Neural cell (in vitro differentiated cells): ENCODE measurements around the gene PNPLA3. TPM values are rescaled to one million over a fixed set of nuclear protein-coding genes. Genes with fewer than 3 reads are reported as not detected.

Experiments used
- H2AFZ ChIP-seq: fragments of 200-600, 300-800 bp; sonication (generic), shearing (Covaris generic); 2 replicates; pipeline ENCODE4 v1.6.0; 2014; ENCODE audit warnings: low read depth, mild to moderate bottlenecking, antibody characterized with exemption, low read length, moderate library complexity
- H3F3A ChIP-seq: fragments of 200-600 bp; shearing (Covaris generic); 2 replicates; pipeline ENCODE4 v1.6.1; 2016; ENCODE audit warnings: mild to moderate bottlenecking, moderate library complexity, mixed read lengths, antibody characterized with exemption, low read length; ENCODE audit not compliant: insufficient read depth, poor library complexity, severe bottlenecking
- H3K27ac ChIP-seq: fragments of 200-600, 300-800 bp; sonication (generic), shearing (Covaris generic); 2 replicates; pipeline ENCODE4 v1.5.1; 2014; ENCODE audit warnings: mild to moderate bottlenecking, low read length, moderate library complexity
- H3K27me3 ChIP-seq: fragments of 300-800, 200-600 bp; sonication (generic), shearing (Covaris generic); 2 replicates; pipeline ENCODE4 v1.6.0; 2014; ENCODE audit warnings: mild to moderate bottlenecking, low read depth, low read length, moderate library complexity; ENCODE audit not compliant: insufficient read depth
- H3K36me3 ChIP-seq: fragments of 300-800, 200-600 bp; sonication (generic), shearing (Covaris generic); 2 replicates; pipeline ENCODE4 v1.5.1; 2014; ENCODE audit warnings: mild to moderate bottlenecking, antibody characterized with exemption, low read length, moderate library complexity; ENCODE audit not compliant: insufficient read depth
- H3K4me2 ChIP-seq: fragments of 300-800, 200-600 bp; sonication (generic), shearing (Covaris generic); 2 replicates; pipeline ENCODE4 v1.6.0; 2014; ENCODE audit warnings: mild to moderate bottlenecking, low read length
- H3K4me3 ChIP-seq: fragments of 300-800, 200-600 bp; sonication (generic), shearing (Covaris generic); 2 replicates; pipeline ENCODE4 v1.5.1; 2014; ENCODE audit warnings: mild to moderate bottlenecking, low read length, moderate library complexity
- H3K79me2 ChIP-seq: fragments of 200-600 bp; shearing (Covaris generic); replicated peaks from 2 replicates; pipeline ENCODE4 v1.6.0; 2014; ENCODE audit warnings: mild to moderate bottlenecking, low read length, moderate library complexity; ENCODE audit not compliant: insufficient read depth
- H3K9ac ChIP-seq: fragments of 300-800, 200-600 bp; sonication (generic), shearing (Covaris generic); 2 replicates; pipeline ENCODE4 v1.6.1; 2016; ENCODE audit warnings: mild to moderate bottlenecking, low read length, mixed read lengths
- H3K9me2 ChIP-seq: fragments of 200-600 bp; shearing (Covaris generic); 2 replicates; pipeline ENCODE4 v1.6.1; 2016; ENCODE audit warnings: mild to moderate bottlenecking, low read length, mixed read lengths; ENCODE audit not compliant: insufficient read depth
- H3K9me3 ChIP-seq: fragments of 200-600, 300-800 bp; sonication (generic), shearing (Covaris generic); 2 replicates; pipeline ENCODE4 v1.6.1; 2016; ENCODE audit warnings: mild to moderate bottlenecking, mixed run types, low read length, moderate library complexity, mixed read lengths
- H4K20me1 ChIP-seq: fragments of 200-600 bp; shearing (Covaris generic); 2 replicates; pipeline ENCODE4 v1.6.1; 2016; ENCODE audit warnings: mild to moderate bottlenecking, mixed run types; ENCODE audit not compliant: insufficient read depth
- CTCF ChIP-seq: fragments of 450-650 bp; IDR thresholded peaks from 2 replicates; pipeline ENCODE4 v1.5.1; 2014; ENCODE audit warnings: antibody characterized with exemption, mild to moderate bottlenecking, moderate library complexity; ENCODE audit not compliant: poor library complexity, severe bottlenecking
- EP300 ChIP-seq: fragments of 450-650 bp; conservative IDR thresholded peaks from 2 replicates; pipeline ENCODE4 v1.6.1; 2014; ENCODE audit warnings: antibody characterized with exemption, mild to moderate bottlenecking, moderate library complexity; ENCODE audit not compliant: poor library complexity, severe bottlenecking
- EZH2 ChIP-seq: fragments of 200-600, 300-800 bp; shearing (Covaris generic), sonication (generic); IDR thresholded peaks from 2 replicates; pipeline ENCODE4 v1.6.1; 2014; ENCODE audit warnings: antibody characterized with exemption, low read length, borderline replicate concordance, mild to moderate bottlenecking; ENCODE audit not compliant: insufficient read depth, poor library complexity, severe bottlenecking
- MXI1 ChIP-seq: fragments of 450-650 bp; conservative IDR thresholded peaks from 2 replicates; pipeline ENCODE4 v1.6.1; 2014; ENCODE audit warnings: antibody characterized with exemption, mild to moderate bottlenecking; ENCODE audit not compliant: poor library complexity, severe bottlenecking
- POLR2AphosphoS5 ChIP-seq: IDR thresholded peaks from 2 replicates; pipeline ENCODE4 v1.6.1; 2012
- RAD21 ChIP-seq: fragments of 450-650 bp; conservative IDR thresholded peaks from 2 replicates; pipeline ENCODE4 v1.6.1; 2014; ENCODE audit warnings: antibody characterized with exemption, mild to moderate bottlenecking, moderate library complexity
- REST ChIP-seq: IDR thresholded peaks from 2 replicates; pipeline ENCODE4 v1.6.1; 2012; ENCODE audit warnings: borderline replicate concordance
- SMC3 ChIP-seq: fragments of 450-650 bp; conservative IDR thresholded peaks from 2 replicates; pipeline ENCODE4 v1.6.1; 2014; ENCODE audit warnings: antibody characterized with exemption, mild to moderate bottlenecking, moderate library complexity; ENCODE audit not compliant: poor library complexity
- TAF1 ChIP-seq: IDR thresholded peaks from 2 replicates; pipeline ENCODE4 v1.6.1; 2012; ENCODE audit warnings: low read depth
- polyA plus RNA-seq: library from polyadenylated mRNA; depleted of rRNA; stranded (reverse); fragments of >200 nt; gene quantifications from 2 replicates; pipeline ENCODE4 v1.2.3, GENCODE V29; 2014

PNPLA3 gene
- polyA plus RNA-seq, 1 donor from 2014 or later = 6.5 TPM

GRCh38 chr22:43971112-43971511 is 47.5 kb downstream of the PNPLA3 start:
- no peak overlapping the region for H3K4me2 ChIP-seq
- TF ChIP-seq EP300 = no peak
- TF ChIP-seq TAF1 = no peak
- no peak for TF ChIP-seq RAD21
- no peak for TF ChIP-seq REST
- no peak for TF ChIP-seq SMC3
- TF ChIP-seq MXI1 = no peak
- no peak for TF ChIP-seq EZH2
- TF ChIP-seq CTCF = no peak
- TF ChIP-seq POLR2AphosphoS5 = no peak
- no peaks in the 10 kb centered on the region for H3K79me2 ChIP-seq
- no peaks in the 10 kb centered on the region for H3F3A ChIP-seq
- H4K20me1 ChIP-seq = no peaks in the 10 kb centered on the region
- H3K36me3 ChIP-seq = peaks cover 8% of the 10 kb centered on the region
- no peaks in the 10 kb centered on the region for H3K27me3 ChIP-seq
- H3K27ac ChIP-seq = no peak overlapping the region
- no peaks in the 10 kb centered on the region for H3K9me3 ChIP-seq
- H3K9ac ChIP-seq = no peak overlapping the region
- H3K4me3 ChIP-seq = no peak overlapping the region
- H3K9me2 ChIP-seq = no peaks in the 10 kb centered on the region
- no peak overlapping the region for H2AFZ ChIP-seq

GRCh38 chr22:43972931-43973462 is 49.4 kb downstream of the PNPLA3 start:
- no peak overlapping the region for H3K27ac ChIP-seq
- H3K9ac ChIP-seq = no peak overlapping the region
- H3K4me2 ChIP-seq = no peak overlapping the region

More at GRCh38 chr22:43972931-43973462, 49.4 kb downstream of the PNPLA3 start:
- no peaks in the 10 kb centered on the region for H4K20me1 ChIP-seq
- TF ChIP-seq REST = no peak
- TF ChIP-seq POLR2AphosphoS5 = no peak
- TF ChIP-seq SMC3 = no peak
- TF ChIP-seq TAF1 = no peak
- TF ChIP-seq EP300 = no peak
- no peak for TF ChIP-seq CTCF
- TF ChIP-seq EZH2 = no peak
- TF ChIP-seq RAD21 = no peak
- no peak for TF ChIP-seq MXI1
- no peaks in the 10 kb centered on the region for H3K36me3 ChIP-seq
- H3K79me2 ChIP-seq = no peaks in the 10 kb centered on the region
- no peaks in the 10 kb centered on the region for H3K27me3 ChIP-seq
- no peaks in the 10 kb centered on the region for H3F3A ChIP-seq
- no peak overlapping the region for H3K4me3 ChIP-seq
- H2AFZ ChIP-seq = no peak overlapping the region
- H3K9me2 ChIP-seq = no peaks in the 10 kb centered on the region
- H3K9me3 ChIP-seq = no peaks in the 10 kb centered on the region
